Gastrocnemius medialis (tissue), 4 donors: ENCODE results near the gene JUP. TPM values are rescaled to one million over a fixed set of nuclear protein-coding genes. Genes with fewer than 3 reads are reported as not detected.

Experiments
- ATAC-seq, 2 donors: fragments of 150-250 bp; one replicate each; pipeline ENCODE4 v1.9.1; 2016
- DNase-seq, 2 donors: peaks; one replicate each; pipeline ENCODE4 v3.0.0-alpha.2; 2019
- H3K27ac ChIP-seq, 4 donors: fragments of 200-600 bp; sonication (generic); 1 replicate in 1 of 4; 2 replicates in 3 of 4; pipeline ENCODE4 v1.5.1; 2016 to 2018; ENCODE audit warnings: mild to moderate bottlenecking in 2 of 4, moderate library complexity in 1 of 4
- H3K27me3 ChIP-seq, 3 donors: fragments of 200-600 bp; sonication (generic) in 2 of 3; 1 replicate in 1 of 3; 2 replicates in 2 of 3; pipeline versions ENCODE4 v1.5.1 to v1.6.0; 2016 to 2019; ENCODE audit warnings: mild to moderate bottlenecking in 1 of 3, moderate library complexity in 1 of 3
- H3K36me3 ChIP-seq, 2 donors: fragments of 200-600 bp; sonication (generic) in 1 of 2; one replicate each; pipeline ENCODE4 v1.5.1; 2017 to 2018
- H3K4me1 ChIP-seq, 2 donors: fragments of 200-600 bp; sonication (generic) in 1 of 2; one replicate each; pipeline ENCODE4 v1.5.1; 2016 to 2017; ENCODE audit warnings: mild to moderate bottlenecking in 2 of 2
- H3K4me3 ChIP-seq, 4 donors: fragments of 200-600 bp; sonication (generic) in 3 of 4; 1 replicate in 1 of 4; 2 replicates in 3 of 4; pipeline ENCODE4 v1.5.1; 2016 to 2019; ENCODE audit warnings: mild to moderate bottlenecking in 2 of 4
- H3K9me3 ChIP-seq, 3 donors: fragments of 200-600 bp; sonication (generic) in 2 of 3; 1 replicate in 1 of 3; 2 replicates in 2 of 3; pipeline ENCODE4 v1.5.1; 2016 to 2019
- POLR2A ChIP-seq, 2 donors: fragments of 450-650 bp; IDR thresholded peaks; one replicate each; pipeline ENCODE4 v1.6.1; 2017; ENCODE audit warnings: antibody characterized with exemption in 2 of 2, mild to moderate bottlenecking in 2 of 2, moderate library complexity in 2 of 2
- in situ Hi-C, 4 donors: fragments of 200-750 bp; cut with MboI; loops; one replicate each; pipeline versions ENCODE4 v1.15.0 to v1.8.0; 2017; ENCODE audit warnings: low sequenced_read_pairs in 4 of 4
- intact Hi-C: fragments of 100-400 bp; cut with DNase I; formaldehyde crosslinking; loops from one replicate; pipeline ENCODE4 v1.15.1; 2023; ENCODE audit warnings: low total_unique reads
- total RNA-seq, 4 donors: library from RNA; depleted of rRNA; stranded (reverse); fragments of >200 nt; gene quantifications; one replicate each; pipeline versions ENCODE4 v1.1.0 to v1.2.3, GENCODE V29; 2016
- TF ChIP-seq, protein P1 (sequence below), 5 experiments: fragments of 450-650 bp in 3 of 5; fragments of 200-600 bp in 2 of 5; sonication (generic) in 2 of 5; IDR thresholded peaks in 4 of 5; conservative IDR thresholded peaks in 1 of 5; 1 replicate in 4 of 5; 2 replicates in 1 of 5; pipeline ENCODE4 v1.5.1; 2016 to 2019; ENCODE audit warnings: antibody characterized with exemption in 5 of 5, mild to moderate bottlenecking in 3 of 5, moderate library complexity in 3 of 5

The JUP gene
- total RNA-seq, 4 donors from 2014 or later: 88.8 to 135 (median 113) TPM

- Histone ChIP-seq H3K27ac (no peak overlapping the region), H3K4me3 (no peak overlapping the region), H3K36me3 (peaks cover 0 to 33% of the 10 kb centered on the region in 2 donors), H3K9me3 (no peaks in the 10 kb centered on the region), H3K4me1 (no peaks in the 10 kb centered on the region), H3K27me3 (no peaks in the 10 kb centered on the region)
- intact Hi-C loops (no loop called here), in situ Hi-C loops (no loop called here)
- DNase-seq: no peak
- no peak for ATAC-seq
- TF ChIP-seq, protein P1, sequence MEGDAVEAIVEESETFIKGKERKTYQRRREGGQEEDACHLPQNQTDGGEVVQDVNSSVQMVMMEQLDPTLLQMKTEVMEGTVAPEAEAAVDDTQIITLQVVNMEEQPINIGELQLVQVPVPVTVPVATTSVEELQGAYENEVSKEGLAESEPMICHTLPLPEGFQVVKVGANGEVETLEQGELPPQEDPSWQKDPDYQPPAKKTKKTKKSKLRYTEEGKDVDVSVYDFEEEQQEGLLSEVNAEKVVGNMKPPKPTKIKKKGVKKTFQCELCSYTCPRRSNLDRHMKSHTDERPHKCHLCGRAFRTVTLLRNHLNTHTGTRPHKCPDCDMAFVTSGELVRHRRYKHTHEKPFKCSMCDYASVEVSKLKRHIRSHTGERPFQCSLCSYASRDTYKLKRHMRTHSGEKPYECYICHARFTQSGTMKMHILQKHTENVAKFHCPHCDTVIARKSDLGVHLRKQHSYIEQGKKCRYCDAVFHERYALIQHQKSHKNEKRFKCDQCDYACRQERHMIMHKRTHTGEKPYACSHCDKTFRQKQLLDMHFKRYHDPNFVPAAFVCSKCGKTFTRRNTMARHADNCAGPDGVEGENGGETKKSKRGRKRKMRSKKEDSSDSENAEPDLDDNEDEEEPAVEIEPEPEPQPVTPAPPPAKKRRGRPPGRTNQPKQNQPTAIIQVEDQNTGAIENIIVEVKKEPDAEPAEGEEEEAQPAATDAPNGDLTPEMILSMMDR (IDR thresholded peaks at IDR 0.05 in 4 of 5, conservative IDR thresholded peaks at IDR 0.05 in 1 of 5): no peak
- no peak for TF ChIP-seq POLR2A (IDR thresholded peaks at IDR 0.05)
Observed at GRCh38 chr17:41825175-41825845, 38.8 kb upstream of the JUP start.

GRCh38 chr17:41824086-41824485, 37.6 kb upstream of the JUP start:
- H3K9me3 ChIP-seq: no peaks in the 10 kb centered on the region
- in situ Hi-C loops: no loop called here
- no peaks in the 10 kb centered on the region for H3K27me3 ChIP-seq
- H3K27ac ChIP-seq: no peak overlapping the region
- ATAC-seq (no peak), DNase-seq (no peak)
- H3K36me3 ChIP-seq: peaks cover 0 to 24% of the 10 kb centered on the region in 2 donors
- intact Hi-C loops: no loop called here
- no peak overlapping the region for H3K4me3 ChIP-seq
- H3K4me1 ChIP-seq: no peaks in the 10 kb centered on the region
- no peak for TF ChIP-seq POLR2A (IDR thresholded peaks at IDR 0.05)
- TF ChIP-seq, protein P1 (IDR thresholded peaks at IDR 0.05 in 4 of 5, conservative IDR thresholded peaks at IDR 0.05 in 1 of 5): no peak

GRCh38 chr17:41823580-41823979, 37.1 kb upstream of the JUP start:
- Histone ChIP-seq H3K4me1 (no peaks in the 10 kb centered on the region), H3K4me3 (no peak overlapping the region), H3K36me3 (peaks cover 0 to 19% of the 10 kb centered on the region in 2 donors), H3K27me3 (no peaks in the 10 kb centered on the region), H3K27ac (no peak overlapping the region), H3K9me3 (no peaks in the 10 kb centered on the region)
- no peak for TF ChIP-seq POLR2A (IDR thresholded peaks at IDR 0.05)
- TF ChIP-seq, protein P1 (IDR thresholded peaks at IDR 0.05 in 4 of 5, conservative IDR thresholded peaks at IDR 0.05 in 1 of 5): no peak
- intact Hi-C loops: no loop called here
- ATAC-seq (no peak), DNase-seq (no peak)
- in situ Hi-C loops: no loop called here

- intact Hi-C loops: no loop called here
- Histone ChIP-seq H3K4me1 (no peaks in the 10 kb centered on the region), H3K27ac (no peak overlapping the region), H3K9me3 (no peaks in the 10 kb centered on the region), H3K4me3 (no peak overlapping the region), H3K36me3 (peaks cover 0 to 17% of the 10 kb centered on the region in 2 donors), H3K27me3 (no peaks in the 10 kb centered on the region)
- ATAC-seq (no peak), DNase-seq (no peak)
- no peak for TF ChIP-seq POLR2A (IDR thresholded peaks at IDR 0.05)
- TF ChIP-seq, protein P1 (IDR thresholded peaks at IDR 0.05 in 4 of 5, conservative IDR thresholded peaks at IDR 0.05 in 1 of 5): no peak
- in situ Hi-C loops: no loop called here
Observed at GRCh38 chr17:41823141-41823524, 36.6 kb upstream of the JUP start.
